ENCODE data around the gene OPN4. TPM values are rescaled to one million over a fixed set of nuclear protein-coding genes. Genes with fewer than 3 reads are reported as not detected.

The OPN4 gene
- total and polyA plus RNA-seq, 9 of the 15 experiments (the other 6 are each of a cell fraction or from before 2014, with no cell fraction given) = not detected

DNA sequence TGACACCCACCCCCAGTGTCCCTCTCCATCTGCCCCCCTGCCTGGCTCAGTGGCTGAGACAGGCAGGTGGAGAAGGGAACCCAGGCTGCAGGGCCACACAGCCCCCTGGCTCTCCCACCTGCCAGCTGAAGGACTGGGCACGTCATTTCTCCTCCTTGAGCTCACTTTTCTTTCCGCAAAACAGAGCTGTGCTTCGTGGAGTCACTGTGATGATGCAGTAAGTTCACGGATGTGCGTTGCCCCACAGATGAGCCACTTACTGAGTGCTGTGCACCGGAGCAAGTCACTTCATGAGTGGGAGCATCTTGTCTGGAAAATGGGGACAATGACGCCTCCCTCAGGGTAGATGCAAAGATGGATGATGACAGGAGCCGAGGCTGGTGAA is 2.7 kb downstream of the OPN4 start:
- no peak overlapping the region for H2AFZ ChIP-seq (ENCODE audit: low read depth, low read length)
- H3K9me3 ChIP-seq (replicated peaks; ENCODE audit: control insufficient read depth, insufficient read depth, low read depth, low read length) = no peaks in the 10 kb centered on the region
- H3K4me1 ChIP-seq (replicated peaks in 1 of 2; ENCODE audit: control insufficient read depth in 2 of 2, insufficient read depth in 2 of 2, low read length in 2 of 2) = peaks cover 0 to 4% of the 10 kb centered on the region in 2 experiments; a peak in 2 of 5 replicates
- ATAC-seq = no peak
- H4K20me1 ChIP-seq (replicated peaks; ENCODE audit: control insufficient read depth, insufficient read depth, low read length) = no peaks in the 10 kb centered on the region
- no peak overlapping the region for H3K4me2 ChIP-seq (ENCODE audit: insufficient read depth, low read length)
- no peak overlapping the region for H3K27ac ChIP-seq (ENCODE audit: extremely low read depth, low read depth, low read length)
- TF ChIP-seq SETDB1 (IDR thresholded peaks at IDR 0.05; ENCODE audit: low read length) (no peak), USF2 (CRISPR knock-in tag; IDR thresholded peaks at IDR 0.05) (no peak), RAD51 (IDR thresholded peaks at IDR 0.05; ENCODE audit: borderline replicate concordance, low read depth) (no peak), ZNF436 (CRISPR knock-in tag; IDR thresholded peaks at IDR 0.05) (no peak), ZNF431 (CRISPR knock-in tag; IDR thresholded peaks at IDR 0.05) (no peak), THRAP3 (IDR thresholded peaks at IDR 0.05; ENCODE audit: borderline replicate concordance) (no peak), ZFX (CRISPR knock-in tag; IDR thresholded peaks at IDR 0.05) (no peak), LEF1 (IDR thresholded peaks at IDR 0.05) (no peak), CHD1 (IDR thresholded peaks at IDR 0.05; ENCODE audit: low read length) (no peak), MCM5 (IDR thresholded peaks at IDR 0.05; ENCODE audit: low read depth) (no peak), ZNF561 (CRISPR knock-in tag; conservative IDR thresholded peaks at IDR 0.05) (no peak), ZZZ3 (IDR thresholded peaks at IDR 0.05) (no peak), HINFP (tag; conservative IDR thresholded peaks at IDR 0.05; ENCODE audit: low read depth) (no peak), ZNF740 (CRISPR knock-in tag; IDR thresholded peaks at IDR 0.05) (no peak), ZNF740 (tag; IDR thresholded peaks at IDR 0.05) (no peak), MAFG (tag; conservative IDR thresholded peaks at IDR 0.05) (no peak)
- TF ChIP-seq, protein P1, sequence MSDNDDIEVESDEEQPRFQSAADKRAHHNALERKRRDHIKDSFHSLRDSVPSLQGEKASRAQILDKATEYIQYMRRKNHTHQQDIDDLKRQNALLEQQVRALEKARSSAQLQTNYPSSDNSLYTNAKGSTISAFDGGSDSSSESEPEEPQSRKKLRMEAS (CRISPR knock-in tag; IDR thresholded peaks at IDR 0.05) = no peak
- POLR2A ChIA-PET = interaction anchor here (0.6 kb wide), 1 partner anchor 187 kb away, joined by 3 read pairs; no protein-coding TSS in a partner anchor
- H3K4me3 ChIP-seq = no peak overlapping the region
- 4% methylated on average over 7 of the region's 8 CpGs for WGBS (ENCODE audit: insufficient coverage, low coverage, missing lambda C conversion rate)
- H3K27me3 ChIP-seq (ENCODE audit: control insufficient read depth in 2 of 2, insufficient read depth in 2 of 2, low read length in 2 of 2) = peaks cover 8 to 85% of the 10 kb centered on the region in 2 experiments; a peak in 4 of 5 replicates
- no peaks in the 10 kb centered on the region for H3K79me2 ChIP-seq (ENCODE audit: control insufficient read depth, insufficient read depth, low read length)
- no peak for FAIRE-seq
- H3K9me1 ChIP-seq (ENCODE audit: control insufficient read depth, insufficient read depth, low read length) = no peaks in the 10 kb centered on the region
- DNase-seq (ENCODE audit: extremely low read depth in 1 of 4, low spot score in 3 of 4) = no peak
- CTCF ChIA-PET (ENCODE audit: low intra/inter-chr PET ratio) = no interaction called here
- in situ Hi-C loops (cut with MboI) (no loop called here), intact Hi-C loops (cut with micrococcal nuclease) (no loop called here)
- no TSS peak for BruUV-seq (replicated peaks)
- no peak overlapping the region for H3K9ac ChIP-seq (ENCODE audit: insufficient read depth in 1 of 2, low read depth in 2 of 2, low read length in 2 of 2)
- H3K36me3 ChIP-seq (ENCODE audit: control insufficient read depth, insufficient read depth, low read length) = no peaks in the 10 kb centered on the region
